Stimulated activated CD4-positive, alpha-beta T cell treated with anti-CD3 and anti-CD28 coated beads, Interleukin-15, amount 100 ng/mL, for 48 hours (primary cell): ENCODE results near the gene PIH1D1.

Experiments
- DNase-seq, 2 donors: peaks; one replicate each; pipeline ENCODE4 v3.0.0-alpha.2; 2020; ENCODE audit warnings: low read depth in 2 of 2

The PIH1D1 gene

GRCh38 chr19:49434907-49435583 lies 16.6 kb downstream of the PIH1D1 start:
- DNase-seq, result no peak

GRCh38 chr19:49433240-49433901 lies 18.2 kb downstream of the PIH1D1 start:
- no peak for DNase-seq

GRCh38 chr19:49432141-49433073 lies 19.2 kb downstream of the PIH1D1 start:
- no peak for DNase-seq

- no peak for DNase-seq
Measured at GRCh38 chr19:49431330-49431749, 20.3 kb downstream of the PIH1D1 start.

- DNase-seq, result peak in 1 of 2 donors; percentile 45
Measured at GRCh38 chr19:49430678-49431329, 20.8 kb downstream of the PIH1D1 start.

GRCh38 chr19:49430172-49430677 lies 21.4 kb downstream of the PIH1D1 start:
- no peak for DNase-seq

- no peak for DNase-seq
Measured at GRCh38 chr19:49428547-49429451, 22.8 kb downstream of the PIH1D1 start.

GRCh38 chr19:49427855-49428546 lies 23.6 kb downstream of the PIH1D1 start:
- DNase-seq, result no peak

GRCh38 chr19:49427339-49427738 lies 24.3 kb downstream of the PIH1D1 start:
- no peak for DNase-seq

- DNase-seq, result no peak
Measured at GRCh38 chr19:49425922-49426592, 25.6 kb downstream of the PIH1D1 start.

- DNase-seq, result no peak
Measured at GRCh38 chr19:49425178-49425577, 26.4 kb downstream of the PIH1D1 start, which contains the start of gene GFY. TSS of gene GFY (plus strand) at chr19:49425388. CDS start at chr19:49426431, 1,043 bp downstream.

- no peak for DNase-seq
Measured at GRCh38 chr19:49423985-49424303, 27.7 kb downstream of the PIH1D1 start.

- DNase-seq, result no peak
Measured at GRCh38 chr19:49423071-49423984, 28.3 kb downstream of the PIH1D1 start, which contains the start of gene PTH2. TSS of gene PTH2 (minus strand) at chr19:49423441. CDS start at chr19:49423339, 102 bp downstream.

GRCh38 chr19:49422407-49423070 lies 29.1 kb downstream of the PIH1D1 start:
- peak in 1 of 2 donors; percentile 49 for DNase-seq

- no peak for DNase-seq
Measured at GRCh38 chr19:49421878-49422202, 29.8 kb downstream of the PIH1D1 start.

- peak in 1 of 2 donors; percentile 36 for DNase-seq
Measured at GRCh38 chr19:49421039-49421877, 30.4 kb downstream of the PIH1D1 start.

- DNase-seq, result no peak
Measured at GRCh38 chr19:49420227-49420626, 31.4 kb downstream of the PIH1D1 start.
